Breast epithelium (tissue), 4 donors: ENCODE measurements around the gene CCDC112. TPM values are rescaled to one million over a fixed set of nuclear protein-coding genes. Genes with fewer than 3 reads are reported as not detected.

ENCODE experiments used
- DNase-seq, 2 donors: peaks; one replicate each; pipeline ENCODE4 v3.0.0-alpha.2; 2019; ENCODE audit warnings: low spot score in 2 of 2
- H3K27ac ChIP-seq, 2 donors: fragments of 200-600 bp; sonication (generic) in 1 of 2; one replicate each; pipeline ENCODE4 v1.5.1; 2016 to 2019; ENCODE audit warnings: mild to moderate bottlenecking in 1 of 2
- H3K27me3 ChIP-seq, 2 donors: fragments of 200-600 bp; sonication (generic) in 1 of 2; one replicate each; pipeline versions ENCODE4 v1.5.1 to v1.6.0; 2017 to 2019; ENCODE audit warnings: control low read depth in 1 of 2, mild to moderate bottlenecking in 1 of 2
- H3K36me3 ChIP-seq: fragments of 200-600 bp; one replicate; pipeline ENCODE4 v1.5.1; 2019
- H3K4me1 ChIP-seq, 2 donors: fragments of 200-600 bp; sonication (generic); one replicate each; pipeline ENCODE4 v1.5.1; 2016 to 2019; ENCODE audit warnings: control low read depth in 1 of 2
- H3K4me3 ChIP-seq, 3 donors: fragments of 200-600 bp; sonication (generic); 1 replicate in 2 of 3; 2 replicates in 1 of 3; pipeline ENCODE4 v1.5.1; 2016 to 2019; ENCODE audit warnings: mild to moderate bottlenecking in 3 of 3, moderate library complexity in 2 of 3
- H3K9me3 ChIP-seq, 2 donors: fragments of 200-600 bp; sonication (generic) in 1 of 2; one replicate each; pipeline ENCODE4 v1.5.1; 2016 to 2019; ENCODE audit warnings: control low read depth in 1 of 2
- POLR2A ChIP-seq: fragments of 450-650 bp; IDR thresholded peaks from one replicate; pipeline ENCODE4 v1.6.1; 2016; ENCODE audit warnings: antibody characterized with exemption, mild to moderate bottlenecking, moderate library complexity
- POLR2AphosphoS5 ChIP-seq, 3 donors: sonication (generic); formaldehyde crosslinking; IDR thresholded peaks; one replicate each; pipeline ENCODE4 v1.6.1; 2017; ENCODE audit warnings: antibody characterized with exemption in 3 of 3
- intact Hi-C: fragments of 100-400 bp; cut with DNase I; formaldehyde crosslinking; loops from one replicate; pipeline ENCODE4 v1.15.1; 2023; ENCODE audit warnings: low total_unique reads
- total RNA-seq, 3 donors: library from RNA; depleted of rRNA; stranded (reverse); fragments of >200 nt; gene quantifications; one replicate each; pipeline ENCODE4 v1.1.0, GENCODE V29; 2016
- TF ChIP-seq, protein P1 (sequence below), 3 donors: fragments of 450-650 bp; IDR thresholded peaks; one replicate each; pipeline ENCODE4 v1.5.1; 2016 to 2017; ENCODE audit warnings: antibody characterized with exemption in 3 of 3, mild to moderate bottlenecking in 3 of 3, moderate library complexity in 3 of 3

The CCDC112 gene
- total RNA-seq, 3 donors from 2014 or later, result 7.9 to 11.1 (median 8.6) TPM

DNA sequence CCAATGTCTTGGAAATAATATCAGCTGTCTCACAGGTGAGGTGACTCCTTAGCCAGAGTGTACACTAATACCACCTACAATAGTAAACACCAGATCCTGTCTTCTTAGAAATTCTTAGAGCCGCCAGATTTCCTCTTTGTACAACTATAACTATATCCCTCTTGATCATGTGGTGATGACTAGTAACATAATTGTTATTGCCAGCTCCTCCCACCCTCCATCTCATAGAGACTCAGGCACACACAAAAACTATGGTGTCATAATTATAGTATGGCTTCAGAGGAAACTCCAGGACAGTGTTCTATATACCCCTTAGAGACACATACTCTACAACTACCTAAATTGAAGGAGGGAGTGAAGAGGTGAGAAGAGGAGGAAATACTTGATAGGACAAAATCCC is 66.8 kb downstream of the CCDC112 start:
- Histone ChIP-seq H3K27ac (no peak overlapping the region), H3K4me1 (no peaks in the 10 kb centered on the region), H3K36me3 (no peaks in the 10 kb centered on the region), H3K9me3 (no peaks in the 10 kb centered on the region), H3K27me3 (no peaks in the 10 kb centered on the region), H3K4me3 (no peak overlapping the region)
- intact Hi-C loops, result no loop called here
- TF ChIP-seq POLR2AphosphoS5 (IDR thresholded peaks at IDR 0.05) (no peak), POLR2A (no peak)
- TF ChIP-seq, protein P1, sequence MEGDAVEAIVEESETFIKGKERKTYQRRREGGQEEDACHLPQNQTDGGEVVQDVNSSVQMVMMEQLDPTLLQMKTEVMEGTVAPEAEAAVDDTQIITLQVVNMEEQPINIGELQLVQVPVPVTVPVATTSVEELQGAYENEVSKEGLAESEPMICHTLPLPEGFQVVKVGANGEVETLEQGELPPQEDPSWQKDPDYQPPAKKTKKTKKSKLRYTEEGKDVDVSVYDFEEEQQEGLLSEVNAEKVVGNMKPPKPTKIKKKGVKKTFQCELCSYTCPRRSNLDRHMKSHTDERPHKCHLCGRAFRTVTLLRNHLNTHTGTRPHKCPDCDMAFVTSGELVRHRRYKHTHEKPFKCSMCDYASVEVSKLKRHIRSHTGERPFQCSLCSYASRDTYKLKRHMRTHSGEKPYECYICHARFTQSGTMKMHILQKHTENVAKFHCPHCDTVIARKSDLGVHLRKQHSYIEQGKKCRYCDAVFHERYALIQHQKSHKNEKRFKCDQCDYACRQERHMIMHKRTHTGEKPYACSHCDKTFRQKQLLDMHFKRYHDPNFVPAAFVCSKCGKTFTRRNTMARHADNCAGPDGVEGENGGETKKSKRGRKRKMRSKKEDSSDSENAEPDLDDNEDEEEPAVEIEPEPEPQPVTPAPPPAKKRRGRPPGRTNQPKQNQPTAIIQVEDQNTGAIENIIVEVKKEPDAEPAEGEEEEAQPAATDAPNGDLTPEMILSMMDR (IDR thresholded peaks at IDR 0.05), result no peak
- DNase-seq, result no peak

DNA sequence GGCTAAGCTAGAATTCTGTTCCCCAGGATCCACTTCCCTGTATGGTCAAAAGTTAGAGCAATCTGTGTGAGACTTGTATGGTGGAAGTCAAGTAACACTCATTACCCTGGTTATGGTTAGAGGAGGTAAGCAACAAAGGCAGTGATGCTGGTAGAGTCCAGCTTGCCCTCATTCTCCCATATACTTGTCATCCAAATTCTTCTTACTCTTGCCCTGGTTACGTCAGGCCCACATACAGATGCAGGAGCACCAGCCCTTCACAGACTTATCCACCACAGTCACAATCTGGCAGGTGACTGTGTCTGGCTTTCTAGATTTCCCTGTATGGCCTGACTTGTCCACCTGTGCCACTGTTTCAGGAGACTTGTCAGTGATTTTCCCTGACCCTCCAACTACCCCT is 69.2 kb downstream of the CCDC112 start:
- intact Hi-C loops, result no loop called here
- no peak overlapping the region for H3K27ac ChIP-seq
- H3K9me3 ChIP-seq, result no peaks in the 10 kb centered on the region
- no peak for DNase-seq
- TF ChIP-seq, protein P1 (IDR thresholded peaks at IDR 0.05), result no peak
- TF ChIP-seq POLR2A (no peak), POLR2AphosphoS5 (IDR thresholded peaks at IDR 0.05) (no peak)
- no peak overlapping the region for H3K4me3 ChIP-seq
- H3K4me1 ChIP-seq, result no peaks in the 10 kb centered on the region
- no peaks in the 10 kb centered on the region for H3K36me3 ChIP-seq
- no peaks in the 10 kb centered on the region for H3K27me3 ChIP-seq

Other genes starting within 250 kb of the CCDC112 start
- gene TRIM36, start 126.7 kb downstream of the CCDC112 start, total RNA-seq, result 1 to 10 TPM; 1.8 to 7.2 (median 6.9) TPM
- gene PGGT1B, start 33.8 kb downstream of the CCDC112 start, total RNA-seq, result 10 to 100 TPM; 12.6 to 15.7 (median 15.7) TPM
- 10 to 100 TPM; 19.3 to 30.6 (median 23.7) TPM for gene FEM1C, start 248.1 kb upstream of the CCDC112 start, total RNA-seq